DMS153 (cell line): ENCODE data around the gene IMPA2.

Source experiments
- DNase-seq: peaks from one replicate; lab custom pipeline; 2025; lab: John Stamatoyannopoulos, UW

The IMPA2 gene

DNA sequence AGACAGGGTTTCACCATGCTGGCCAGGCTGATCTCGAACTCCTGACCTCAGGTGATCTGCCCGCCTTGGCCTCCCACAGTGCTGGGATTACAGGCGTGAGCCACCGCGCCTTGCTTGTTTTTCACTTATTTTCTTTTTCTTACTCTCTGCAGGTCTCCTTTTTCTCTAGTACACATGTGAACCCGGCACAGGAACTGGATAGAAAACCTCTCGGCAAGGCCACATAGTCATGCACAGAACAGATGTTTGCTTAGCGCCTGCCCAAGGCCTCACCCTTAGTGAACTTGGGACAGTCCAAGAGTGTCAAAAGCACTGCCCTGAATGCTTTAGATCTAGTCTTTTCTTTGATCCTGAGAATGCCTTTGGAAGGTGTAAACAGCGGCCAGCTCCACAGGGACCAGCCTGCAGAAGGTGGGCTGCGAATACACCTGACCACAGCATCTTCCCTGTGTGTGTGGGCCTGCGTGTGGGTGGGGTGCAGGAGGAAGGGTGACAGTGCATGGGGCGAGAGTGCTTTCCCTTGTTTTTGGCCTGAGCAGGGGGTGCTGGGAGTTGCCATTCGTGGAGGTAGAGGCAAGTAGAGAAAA, 27.0 kb downstream of the IMPA2 start:
- no peak for DNase-seq

DNA sequence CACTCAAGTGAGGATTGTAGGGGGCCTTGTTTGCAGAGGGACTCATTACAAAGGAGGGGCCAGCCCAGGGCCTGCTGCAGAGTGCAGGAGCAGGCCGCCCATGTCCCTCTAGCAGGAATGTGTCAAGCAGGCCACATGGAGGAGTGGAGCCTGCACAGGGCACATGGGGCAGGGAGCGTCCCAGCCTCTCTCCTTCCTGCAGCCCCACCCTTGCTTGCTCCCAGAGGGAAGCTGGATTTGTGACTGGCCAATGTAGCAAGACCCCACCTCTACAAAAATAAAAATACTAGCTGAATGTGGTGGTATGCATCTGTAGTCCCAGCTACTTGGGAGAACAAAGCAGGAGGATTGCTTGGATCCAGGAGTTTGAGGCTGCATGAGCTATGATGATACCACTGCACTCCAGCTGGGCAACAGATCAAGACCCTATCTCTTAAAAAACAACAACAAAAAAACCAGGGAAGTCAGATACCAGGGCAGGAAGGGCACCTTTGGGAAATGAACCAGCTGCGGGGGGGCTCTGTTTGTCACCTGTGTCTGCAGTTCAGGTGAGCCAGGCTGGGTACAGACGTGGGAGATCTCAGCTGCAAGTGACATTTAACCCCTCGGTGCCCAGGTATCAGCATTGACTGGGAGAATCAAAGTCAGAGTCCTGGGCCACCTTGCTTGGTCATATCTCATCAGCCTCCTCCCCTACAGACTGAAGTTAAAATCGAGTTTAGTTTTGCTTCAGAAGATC, 27.7 kb downstream of the IMPA2 start:
- no peak for DNase-seq

GRCh38 chr18:12009581-12010140, 28.4 kb downstream of the IMPA2 start:
- no peak for DNase-seq

DNA sequence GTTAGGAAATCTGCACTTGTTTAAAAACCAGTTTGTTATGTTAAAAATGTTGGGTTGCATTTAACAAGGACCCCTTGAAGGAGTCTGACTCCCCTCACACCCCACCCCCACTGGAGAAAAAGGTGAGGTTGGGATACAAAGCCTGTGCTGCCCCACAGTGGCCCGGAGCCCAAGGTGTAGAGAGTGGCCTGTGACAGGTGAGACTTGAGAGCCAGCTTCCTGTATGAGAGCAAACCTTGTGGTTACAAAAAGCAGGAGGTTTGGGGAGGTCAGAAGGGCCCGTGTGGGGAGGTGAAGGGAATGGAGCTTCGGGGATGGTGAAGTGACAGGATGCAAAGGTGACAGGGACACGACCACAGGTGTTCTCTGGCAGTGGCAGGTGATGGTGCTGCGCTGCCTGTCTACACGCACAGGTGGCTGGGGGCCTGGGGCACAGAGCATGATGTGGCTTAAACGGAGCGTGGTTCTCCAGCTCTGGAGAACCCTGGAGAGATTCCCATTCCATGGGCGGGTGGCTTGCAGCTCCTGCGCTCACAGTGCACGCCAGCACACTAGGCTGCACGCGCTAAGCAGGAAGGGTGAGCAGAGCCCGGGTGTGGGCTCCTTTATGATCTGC, 29.0 kb downstream of the IMPA2 start:
- no peak for DNase-seq

DNA sequence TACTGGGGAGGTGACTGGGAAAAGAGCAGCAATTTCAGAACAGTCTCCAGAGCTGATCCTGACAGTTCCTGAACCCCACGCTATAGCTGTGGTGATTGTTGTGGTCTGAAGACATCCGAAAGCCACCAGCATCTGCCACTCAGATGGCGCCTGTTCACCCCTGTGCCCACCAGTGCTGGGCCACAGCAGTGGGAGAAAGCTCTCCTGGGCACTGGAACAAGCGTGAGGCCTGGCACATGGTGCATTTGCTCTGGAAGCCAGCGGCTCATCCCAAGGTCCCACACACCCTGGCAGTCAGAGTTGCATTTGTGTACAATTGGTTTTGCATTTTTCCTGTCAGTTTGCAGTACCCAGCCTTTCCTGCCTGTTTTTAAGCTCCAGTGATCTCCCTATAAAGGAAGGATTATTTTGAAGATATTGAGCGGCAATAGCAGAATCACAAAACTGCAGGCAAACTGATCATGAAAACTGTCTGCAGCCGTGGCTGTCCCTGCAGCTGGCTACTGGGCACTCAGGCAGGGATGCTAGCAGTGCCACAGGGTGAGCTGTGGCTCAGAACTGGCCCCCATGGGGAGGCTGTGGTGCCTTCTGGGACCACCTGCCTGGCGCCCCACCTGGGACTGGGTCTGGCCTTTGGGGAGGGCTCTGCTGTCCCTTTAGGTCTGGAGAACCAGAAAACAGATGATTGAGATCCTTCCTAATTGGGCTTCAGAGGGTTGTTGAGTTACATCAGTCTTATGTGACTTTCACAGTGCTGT, 30.1 kb downstream of the IMPA2 start:
- DNase-seq, result no peak

DNA sequence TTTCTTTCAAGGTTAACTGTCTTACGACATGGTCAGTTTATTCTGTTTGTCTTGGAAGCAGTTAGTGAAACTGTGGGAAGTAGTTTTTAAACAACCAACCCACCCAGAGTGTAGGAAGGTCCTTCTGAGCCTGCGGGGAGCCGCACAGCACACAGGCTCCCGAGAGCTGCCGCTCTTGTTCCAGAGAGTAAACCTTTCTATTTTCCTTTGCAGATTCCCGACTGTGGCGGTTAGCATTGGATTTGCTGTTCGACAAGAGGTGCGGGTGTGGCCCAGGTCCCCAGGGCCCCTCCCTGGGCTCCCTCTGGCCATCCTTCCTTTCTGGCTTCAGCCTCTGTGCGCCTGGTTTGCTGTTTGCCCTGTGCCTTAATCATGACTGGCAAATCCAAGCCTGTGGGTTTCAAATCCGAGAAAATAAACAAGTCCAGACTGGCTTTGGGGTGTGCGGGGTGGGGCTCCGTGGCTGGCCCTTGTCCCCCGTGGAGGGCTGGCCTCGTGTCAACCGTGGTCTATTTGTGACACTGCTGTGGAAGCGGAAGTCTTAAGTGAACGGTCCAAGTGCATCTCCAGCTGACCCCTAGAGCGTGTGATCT, 30.7 kb downstream of the IMPA2 start:
- DNase-seq, result no peak

DNA sequence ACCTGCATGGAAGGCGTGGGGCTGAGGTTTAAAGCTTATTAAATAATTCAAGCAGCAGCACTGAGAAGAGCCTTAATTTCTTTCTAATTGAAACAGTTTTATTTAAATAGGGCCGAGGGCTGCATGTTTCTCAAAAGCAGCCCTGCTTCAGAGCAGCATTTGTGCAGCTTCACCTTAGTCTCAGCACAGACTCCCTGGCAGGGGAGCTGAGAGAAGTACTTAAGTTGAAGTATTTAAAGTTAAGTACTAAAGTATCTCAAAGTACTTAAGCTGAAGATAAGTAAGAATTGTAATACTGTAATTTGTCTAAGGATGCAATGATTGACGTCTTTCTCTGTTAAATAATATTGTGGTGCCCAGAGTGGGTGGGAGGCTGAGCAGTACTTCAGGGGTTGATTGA, 31.4 kb downstream of the IMPA2 start:
- no peak for DNase-seq

DNA sequence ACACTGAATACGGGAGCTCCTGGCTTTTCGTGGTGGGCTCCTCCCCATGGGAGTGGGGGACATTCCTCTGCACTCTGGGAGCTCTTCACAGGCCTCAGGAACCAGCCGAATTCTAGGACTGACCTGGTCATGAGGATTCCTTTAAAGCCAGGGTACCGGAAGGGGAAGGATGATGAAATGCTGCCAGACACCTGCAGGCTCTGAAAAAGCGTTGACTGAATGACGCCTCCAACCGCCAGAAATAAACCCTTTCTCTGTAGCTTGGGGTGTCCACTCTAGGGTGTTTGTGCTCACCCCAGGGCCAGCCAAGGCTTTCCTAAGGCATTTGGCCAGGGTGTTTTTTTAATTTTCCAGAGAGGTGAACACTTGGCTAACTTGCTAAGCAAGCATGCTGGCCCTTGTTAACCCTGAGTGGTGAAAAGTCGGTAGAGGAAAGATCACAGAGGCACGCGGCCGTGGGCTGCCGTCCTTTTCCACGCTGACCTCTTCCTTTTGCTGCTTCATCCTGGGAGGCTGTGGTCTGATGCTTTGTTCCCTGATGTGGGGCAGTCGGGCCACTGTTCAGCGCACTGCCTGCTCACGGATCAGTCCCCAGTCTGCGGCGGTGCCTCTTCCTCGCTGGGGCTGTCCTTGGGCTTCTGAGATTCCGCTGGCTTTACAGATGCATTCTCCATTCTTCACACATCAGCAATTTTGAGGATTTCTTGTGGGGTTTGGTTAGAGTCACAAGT, 32.0 kb downstream of the IMPA2 start:
- no peak for DNase-seq

DNA sequence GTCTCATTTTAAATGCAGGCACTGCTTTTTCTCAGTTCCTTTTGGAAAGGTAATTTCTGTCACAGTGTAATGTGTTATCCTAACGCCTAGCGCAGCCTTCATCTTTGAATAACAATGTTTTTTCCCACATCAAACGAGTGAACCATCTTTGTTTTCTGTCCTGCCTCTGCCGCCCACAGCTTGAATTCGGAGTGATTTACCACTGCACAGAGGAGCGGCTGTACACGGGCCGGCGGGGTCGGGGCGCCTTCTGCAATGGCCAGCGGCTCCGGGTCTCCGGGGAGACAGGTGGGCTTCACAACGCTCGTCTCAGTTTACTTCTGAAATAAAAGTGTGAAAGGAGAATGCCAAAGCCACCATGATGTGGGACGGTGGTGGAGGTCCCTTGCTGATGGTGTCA, 32.8 kb downstream of the IMPA2 start:
- DNase-seq, result no peak

GRCh38 chr18:12014521-12015415, 33.5 kb downstream of the IMPA2 start:
- no peak for DNase-seq

GRCh38 chr18:12015416-12016062, 34.2 kb downstream of the IMPA2 start:
- no peak for DNase-seq

- DNase-seq, result no peak
Measured at GRCh38 chr18:12017081-12017480, 35.8 kb downstream of the IMPA2 start.

GRCh38 chr18:12018861-12019260, 37.6 kb downstream of the IMPA2 start:
- DNase-seq, result no peak

DNA sequence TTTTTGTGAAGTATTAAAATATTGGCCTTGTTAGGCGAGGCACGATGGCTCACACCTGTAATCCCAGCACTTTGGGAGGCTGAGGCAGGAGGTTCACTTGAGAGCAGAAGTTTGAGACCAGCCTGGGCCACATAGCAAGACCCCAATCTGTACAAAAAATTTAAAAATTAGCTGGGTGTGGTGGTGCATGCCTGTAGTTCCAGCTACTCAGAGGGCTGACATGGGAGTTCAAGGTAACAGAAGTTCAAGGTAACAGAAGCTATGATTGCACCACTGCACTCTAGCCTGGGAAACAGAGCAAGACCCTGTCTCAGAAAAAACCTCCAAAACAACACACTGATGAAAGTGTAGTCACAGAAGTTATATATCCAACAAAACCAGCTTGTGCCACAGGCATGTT, 39.8 kb downstream of the IMPA2 start:
- no peak for DNase-seq

DNA sequence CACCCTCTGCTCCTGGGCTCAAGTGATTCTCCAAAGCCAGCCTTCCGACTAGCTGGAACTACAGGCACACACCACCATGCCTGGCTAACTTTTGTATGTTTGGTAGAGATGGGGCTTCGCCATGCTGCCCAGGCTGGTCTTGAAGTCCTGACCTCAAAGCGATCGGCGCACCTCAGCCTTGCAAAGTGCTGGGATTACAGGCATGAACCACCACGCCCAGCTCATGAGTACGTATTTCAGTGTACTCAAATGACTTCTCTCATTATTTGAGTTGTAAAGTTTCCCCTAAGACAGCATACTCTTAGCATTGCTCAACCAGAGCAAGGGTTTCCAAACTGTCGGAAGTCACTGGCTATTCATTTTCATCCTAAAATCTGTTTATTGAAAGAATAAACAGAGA, 40.3 kb downstream of the IMPA2 start:
- no peak for DNase-seq

- DNase-seq, result no peak
Measured at GRCh38 chr18:12023375-12023774, 42.1 kb downstream of the IMPA2 start.

- DNase-seq, result no peak
Measured at GRCh38 chr18:12026562-12026961, 45.3 kb downstream of the IMPA2 start.

- no peak for DNase-seq
Measured at GRCh38 chr18:12027046-12027445, 45.7 kb downstream of the IMPA2 start.

GRCh38 chr18:12027480-12027879, 46.2 kb downstream of the IMPA2 start:
- no peak for DNase-seq
